ENCODE measurements around the gene PCNX1. TPM values are rescaled to one million over a fixed set of nuclear protein-coding genes. Genes with fewer than 3 reads are reported as not detected.

PCNX1 gene
- total RNA-seq, 1 experiment from 2014 or later: 23.3 TPM

DNA sequence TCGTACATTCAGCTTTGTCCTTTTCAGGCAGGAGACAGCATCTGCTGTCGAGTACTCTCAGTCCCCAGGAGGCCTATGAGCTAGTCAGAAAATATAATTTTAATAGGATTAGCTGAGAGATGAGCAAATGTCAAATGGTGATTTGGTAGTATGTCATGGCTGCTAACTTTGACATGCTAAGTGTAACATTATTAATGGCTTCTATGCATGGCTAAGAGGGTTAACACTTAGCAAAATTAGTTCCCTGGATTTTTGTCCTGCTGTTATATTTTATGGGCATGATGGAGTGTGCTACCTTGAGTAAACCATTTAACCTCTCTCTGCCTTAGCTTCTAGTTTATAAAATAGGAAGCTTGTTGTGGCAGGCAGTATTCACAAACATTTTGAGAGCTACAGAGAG is 2.9 kb upstream of the PCNX1 start:
- Histone ChIP-seq H3K9ac (ENCODE audit: low read length) (no peak overlapping the region), H3K27me3 (ENCODE audit: low read length) (no peaks in the 10 kb centered on the region), H3K79me2 (ENCODE audit: low read length) (peaks cover 17% of the 10 kb centered on the region), H3K4me3 (ENCODE audit: low read length) (no peak overlapping the region), H3F3A (ENCODE audit: low read length, unreplicated experiment) (no peaks in the 10 kb centered on the region), H4K20me1 (ENCODE audit: low read length) (peaks cover 8% of the 10 kb centered on the region; the same call in 1 of the 2 replicates), H3K4me1 (ENCODE audit: insufficient read depth, low read length) (peaks cover 16% of the 10 kb centered on the region), H3K9me3 (ENCODE audit: low read length) (no peaks in the 10 kb centered on the region), H3K9me2 (replicated peaks; ENCODE audit: low read length) (no peaks in the 10 kb centered on the region), H3K4me2 (ENCODE audit: low read length) (no peak overlapping the region), H3K27ac (ENCODE audit: low read length) (no peak overlapping the region), H3K36me3 (ENCODE audit: low read depth, low read length) (no peaks in the 10 kb centered on the region), H2AFZ (ENCODE audit: low read length) (no peak overlapping the region)
- TF ChIP-seq, protein P1, sequence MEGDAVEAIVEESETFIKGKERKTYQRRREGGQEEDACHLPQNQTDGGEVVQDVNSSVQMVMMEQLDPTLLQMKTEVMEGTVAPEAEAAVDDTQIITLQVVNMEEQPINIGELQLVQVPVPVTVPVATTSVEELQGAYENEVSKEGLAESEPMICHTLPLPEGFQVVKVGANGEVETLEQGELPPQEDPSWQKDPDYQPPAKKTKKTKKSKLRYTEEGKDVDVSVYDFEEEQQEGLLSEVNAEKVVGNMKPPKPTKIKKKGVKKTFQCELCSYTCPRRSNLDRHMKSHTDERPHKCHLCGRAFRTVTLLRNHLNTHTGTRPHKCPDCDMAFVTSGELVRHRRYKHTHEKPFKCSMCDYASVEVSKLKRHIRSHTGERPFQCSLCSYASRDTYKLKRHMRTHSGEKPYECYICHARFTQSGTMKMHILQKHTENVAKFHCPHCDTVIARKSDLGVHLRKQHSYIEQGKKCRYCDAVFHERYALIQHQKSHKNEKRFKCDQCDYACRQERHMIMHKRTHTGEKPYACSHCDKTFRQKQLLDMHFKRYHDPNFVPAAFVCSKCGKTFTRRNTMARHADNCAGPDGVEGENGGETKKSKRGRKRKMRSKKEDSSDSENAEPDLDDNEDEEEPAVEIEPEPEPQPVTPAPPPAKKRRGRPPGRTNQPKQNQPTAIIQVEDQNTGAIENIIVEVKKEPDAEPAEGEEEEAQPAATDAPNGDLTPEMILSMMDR (conservative IDR thresholded peaks at IDR 0.05; ENCODE audit: low read depth, low read length): no peak
- no peak for TF ChIP-seq EZH2 (IDR thresholded peaks at IDR 0.05; ENCODE audit: low read length, unreplicated experiment)
- no peak for TF ChIP-seq EZH2phosphoT487 (IDR thresholded peaks at IDR 0.05; ENCODE audit: borderline replicate concordance, low read length)
- ChIA-PET CTCF (interaction anchor here (0.6 kb wide), 1 partner anchor 107 kb away, joined by 3 read pairs; no protein-coding TSS in a partner anchor), POLR2A (ENCODE audit: unreplicated experiment) (no interaction called here)
- ATAC-seq: no peak
- intact Hi-C loops (cut with micrococcal nuclease): no loop called here
- BruUV-seq (replicated peaks): no TSS peak
- no peak for DNase-seq

DNA sequence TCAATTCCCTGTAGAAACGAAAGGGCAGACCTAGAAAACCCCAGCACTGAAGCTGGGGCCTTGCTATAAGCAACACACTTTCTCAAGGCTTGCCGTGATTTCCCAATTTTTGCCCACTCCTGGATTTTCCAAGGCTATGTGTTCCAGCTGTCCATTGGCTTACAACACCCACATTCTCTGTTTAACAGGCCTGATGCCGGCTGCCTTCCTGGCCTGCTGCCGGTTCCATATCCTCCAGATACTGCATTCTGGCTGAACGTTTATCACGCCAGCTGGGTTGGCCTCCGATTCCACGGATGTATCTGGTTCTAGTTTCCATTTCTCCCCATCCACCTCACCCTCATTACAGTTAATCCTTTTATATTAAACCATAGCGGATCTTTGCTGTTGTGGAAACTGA is 2.0 kb upstream of the PCNX1 start:
- Histone ChIP-seq H3K4me1 (ENCODE audit: insufficient read depth, low read length) (peaks cover 19% of the 10 kb centered on the region), H2AFZ (ENCODE audit: low read length) (no peak overlapping the region), H3K9ac (ENCODE audit: low read length) (no peak overlapping the region), H4K20me1 (ENCODE audit: low read length) (peaks cover 13% of the 10 kb centered on the region), H3K9me3 (ENCODE audit: low read length) (no peaks in the 10 kb centered on the region), H3K27ac (ENCODE audit: low read length) (no peak overlapping the region), H3K36me3 (ENCODE audit: low read depth, low read length) (no peaks in the 10 kb centered on the region), H3K27me3 (ENCODE audit: low read length) (no peaks in the 10 kb centered on the region), H3K4me2 (ENCODE audit: low read length) (no peak overlapping the region), H3K9me2 (replicated peaks; ENCODE audit: low read length) (no peaks in the 10 kb centered on the region), H3F3A (ENCODE audit: low read length, unreplicated experiment) (no peaks in the 10 kb centered on the region), H3K79me2 (ENCODE audit: low read length) (peaks cover 23% of the 10 kb centered on the region), H3K4me3 (ENCODE audit: low read length) (no peak overlapping the region)
- ChIA-PET POLR2A (ENCODE audit: unreplicated experiment) (no interaction called here), CTCF (no interaction called here)
- BruUV-seq (replicated peaks): no TSS peak
- ATAC-seq: no peak
- no peak for DNase-seq
- intact Hi-C loops (cut with micrococcal nuclease): loop anchor here (5.0 kb wide), 1 partner anchor 117 kb away; no protein-coding TSS in a partner anchor
- no peak for TF ChIP-seq EZH2 (IDR thresholded peaks at IDR 0.05; ENCODE audit: low read length, unreplicated experiment)
- TF ChIP-seq EZH2phosphoT487 (IDR thresholded peaks at IDR 0.05; ENCODE audit: borderline replicate concordance, low read length): no peak
- TF ChIP-seq, protein P1 (conservative IDR thresholded peaks at IDR 0.05; ENCODE audit: low read depth, low read length): no peak

DNA sequence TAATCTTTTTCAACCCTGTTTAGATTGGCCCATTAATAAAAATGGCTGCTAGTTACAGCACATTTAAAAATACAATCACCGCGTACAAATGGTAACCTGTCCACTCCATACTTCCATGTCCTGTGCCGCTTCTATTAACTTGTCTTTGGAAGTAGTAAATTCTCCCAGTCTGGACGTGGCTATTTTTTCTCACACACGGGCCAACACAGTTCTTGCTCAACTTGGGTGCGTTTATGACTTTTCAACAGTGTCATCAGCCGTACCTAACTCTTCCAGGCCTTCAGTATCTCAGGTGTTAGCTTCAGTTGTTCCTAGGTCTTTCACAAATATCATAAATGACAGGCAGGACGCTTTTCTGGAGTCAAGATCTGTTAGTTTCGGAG is 475 bp upstream of the PCNX1 start:
- Histone ChIP-seq H3K27me3 (ENCODE audit: low read length) (no peaks in the 10 kb centered on the region), H3K4me2 (ENCODE audit: low read length) (peak overlapping the region; percentile 87), H3K79me2 (ENCODE audit: low read length) (peaks cover 38% of the 10 kb centered on the region), H3K9ac (ENCODE audit: low read length) (peak overlapping the region; percentile 73), H3F3A (ENCODE audit: low read length, unreplicated experiment) (no peaks in the 10 kb centered on the region), H3K4me3 (ENCODE audit: low read length) (peak overlapping the region; percentile 76), H3K27ac (ENCODE audit: low read length) (no peak overlapping the region), H3K9me3 (ENCODE audit: low read length) (no peaks in the 10 kb centered on the region), H2AFZ (ENCODE audit: low read length) (peak overlapping the region; percentile 89), H3K36me3 (ENCODE audit: low read depth, low read length) (no peaks in the 10 kb centered on the region), H3K4me1 (ENCODE audit: insufficient read depth, low read length) (peaks cover 19% of the 10 kb centered on the region), H4K20me1 (ENCODE audit: low read length) (peaks cover 28% of the 10 kb centered on the region), H3K9me2 (replicated peaks; ENCODE audit: low read length) (no peaks in the 10 kb centered on the region)
- TSS peak; percentile 93 for BruUV-seq (replicated peaks)
- ChIA-PET CTCF (interaction anchor here (0.6 to 2.0 kb wide), 8 partner anchors 22 to 88 kb away, joined by 4 to 41 read pairs (median 6); no protein-coding TSS in a partner anchor), POLR2A (ENCODE audit: unreplicated experiment) (interaction anchor here (0.6 to 0.9 kb wide), 3 partner anchors 66 to 415 kb away, joined by 4 to 8 read pairs (median 5); no protein-coding TSS in a partner anchor)
- intact Hi-C loops (cut with micrococcal nuclease): loop anchor here (1.0 to 5.0 kb wide), 6 partner anchors 10 to 116 kb away; no protein-coding TSS in a partner anchor
- DNase-seq: no peak
- no peak for TF ChIP-seq EZH2 (IDR thresholded peaks at IDR 0.05; ENCODE audit: low read length, unreplicated experiment)
- ATAC-seq: peak; percentile 14
